HUES64 (cell line): ENCODE data around the gene PM20D2.
"Not testable (repeated sequence)": the region's sequence is repeated elsewhere in the genome, so short reads cannot be mapped to it uniquely, and the experiment has no call there.

ENCODE experiments used
- H3K27ac ChIP-seq: 2 replicates; pipeline ENCODE4 v1.7.0; 2013; ENCODE audit warnings: low read depth, low read length, inconsistent platforms
- H3K27me3 ChIP-seq: 2 replicates; pipeline ENCODE4 v1.6.1; 2013; ENCODE audit warnings: mild to moderate bottlenecking, low read length; ENCODE audit not compliant: insufficient read depth
- H3K36me3 ChIP-seq: 2 replicates; pipeline ENCODE4 v1.6.1; 2013; ENCODE audit warnings: mild to moderate bottlenecking, low read length; ENCODE audit not compliant: insufficient read depth
- H3K4me1 ChIP-seq: 2 replicates; pipeline ENCODE4 v1.6.1; 2013; ENCODE audit warnings: mild to moderate bottlenecking, low read length, moderate library complexity; ENCODE audit not compliant: insufficient read depth
- H3K4me3 ChIP-seq: 2 replicates; pipeline ENCODE4 v1.5.1; 2013; ENCODE audit warnings: mild to moderate bottlenecking, low read length, moderate library complexity
- H3K9ac ChIP-seq: 2 replicates; pipeline ENCODE4 v1.6.1; 2013; ENCODE audit warnings: mild to moderate bottlenecking, low read depth, low read length
- H3K9me3 ChIP-seq: 2 replicates; pipeline ENCODE4 v1.6.1; 2013; ENCODE audit warnings: low read depth, low read length; ENCODE audit not compliant: insufficient read depth
- WGBS: fragments of 150-250, 120-280 bp; methylation state at CpG from one replicate; pipeline ENCODE4 v1.1.7; 2013; ENCODE audit warnings: missing lambda C conversion rate; 5-methylcytosine and 5-hydroxymethylcytosine counted together

PM20D2 gene

DNA sequence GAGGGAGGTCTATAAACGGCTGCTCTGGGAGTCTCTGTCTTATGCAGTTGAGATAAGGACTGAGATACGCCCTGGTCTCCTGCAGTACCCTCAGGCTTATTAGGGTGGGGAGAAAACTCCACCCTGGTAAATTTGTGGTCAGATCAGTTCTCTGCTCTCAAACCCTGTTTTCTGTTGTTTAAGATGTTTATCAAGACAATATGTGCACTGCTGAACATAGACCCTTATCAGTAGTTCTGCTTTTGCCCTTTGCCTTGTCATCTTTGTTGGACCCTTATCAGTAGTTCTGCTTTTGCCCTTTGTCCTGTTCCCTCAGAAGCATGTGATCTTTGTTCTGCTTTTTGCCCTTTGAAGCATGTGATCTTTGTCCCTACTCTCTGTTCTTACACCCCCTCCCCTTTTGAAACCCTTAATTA lies 17.6 kb upstream of the PM20D2 start:
- H3K4me1 ChIP-seq, H3K27ac ChIP-seq, H3K36me3 ChIP-seq, H3K4me3 ChIP-seq, H3K9me3 ChIP-seq, H3K9ac ChIP-seq: not testable (repeated sequence)
- WGBS = 94% methylated on average over 2 of the region's 2 CpGs
- H3K27me3 ChIP-seq = peaks cover 29% of the 10 kb centered on the region

DNA sequence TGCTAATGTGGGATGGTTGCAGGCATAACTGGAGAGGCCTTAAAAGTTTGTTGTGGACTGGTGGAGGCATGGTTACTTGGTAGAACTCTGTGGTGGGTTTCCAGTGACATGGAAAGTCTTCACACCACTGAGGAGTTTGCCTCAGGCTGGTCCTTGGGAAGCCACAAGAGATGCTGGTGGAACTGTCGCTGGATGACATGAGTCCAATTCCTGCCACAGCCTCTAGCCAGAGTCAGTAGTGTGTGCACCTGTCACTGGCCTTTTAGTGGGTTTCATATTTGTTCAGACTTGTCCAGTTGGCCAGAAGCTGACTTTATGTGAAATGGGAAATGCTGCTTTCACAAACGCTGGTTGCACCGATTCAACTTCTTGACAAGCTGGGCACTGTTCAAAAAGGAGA lies 14.3 kb upstream of the PM20D2 start:
- Histone ChIP-seq H3K9ac (no peak overlapping the region), H3K27me3 (peaks cover 59% of the 10 kb centered on the region), H3K9me3 (0 out of 2 replicates have a peak, but pooled peaks cover 3% of the 10 kb centered on the region), H3K4me1 (peaks cover 4% of the 10 kb centered on the region; the same call in 1 of the 2 replicates), H3K36me3 (no peaks in the 10 kb centered on the region), H3K27ac (no peak overlapping the region), H3K4me3 (no peak overlapping the region)
- 96% methylated on average over 3 of the region's 3 CpGs for WGBS

DNA sequence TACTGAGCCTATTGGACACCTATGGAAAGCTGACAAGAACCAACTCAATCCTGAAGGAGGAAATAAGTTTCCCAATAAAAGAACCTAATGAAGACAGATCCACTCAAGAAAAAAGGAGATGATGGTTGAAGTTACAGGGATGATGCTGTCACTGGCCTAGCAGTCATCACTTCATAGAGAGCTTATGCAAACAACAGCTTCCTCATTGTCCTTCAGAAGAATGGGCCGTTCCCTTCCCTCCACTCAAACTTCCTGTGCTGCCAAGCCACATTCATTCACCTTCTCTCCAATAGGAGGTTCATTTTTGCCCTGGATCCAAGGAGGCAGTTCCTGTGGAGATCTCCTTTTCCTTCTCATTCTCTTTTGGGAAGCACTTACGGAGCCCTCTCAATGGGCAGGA lies 13.8 kb upstream of the PM20D2 start:
- WGBS = 81% methylated on average over 2 of the region's 2 CpGs
- Histone ChIP-seq H3K27me3 (peaks cover 64% of the 10 kb centered on the region), H3K27ac (no peak overlapping the region), H3K9me3 (0 out of 2 replicates have a peak, but pooled peaks cover 3% of the 10 kb centered on the region), H3K4me3 (no peak overlapping the region), H3K36me3 (no peaks in the 10 kb centered on the region), H3K4me1 (peaks cover 4% of the 10 kb centered on the region; the same call in 1 of the 2 replicates), H3K9ac (no peak overlapping the region)

DNA sequence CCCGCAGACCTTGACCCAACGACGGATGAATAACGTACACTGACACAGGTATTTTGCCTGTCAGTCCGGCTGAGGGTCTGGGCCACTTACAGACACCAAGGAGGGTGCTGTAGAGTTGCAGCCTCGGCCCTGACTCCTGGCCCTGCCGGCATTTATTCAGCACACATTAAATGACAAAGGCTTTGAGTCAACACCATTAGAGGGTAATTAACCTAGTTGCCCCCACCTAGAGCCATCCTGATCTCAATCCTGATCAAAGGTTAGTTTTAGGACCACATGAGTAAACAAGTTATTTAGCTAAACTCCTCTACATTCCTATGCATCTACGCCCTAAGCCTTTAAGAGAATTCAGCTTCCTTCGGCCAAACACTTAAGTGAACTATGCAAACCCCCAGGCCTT lies 11.9 kb upstream of the PM20D2 start:
- peaks cover 69% of the 10 kb centered on the region for H3K27me3 ChIP-seq
- no peak overlapping the region for H3K9ac ChIP-seq
- no peaks in the 10 kb centered on the region for H3K36me3 ChIP-seq
- 45% methylated on average over 9 of the region's 9 CpGs for WGBS
- H3K4me3 ChIP-seq = no peak overlapping the region
- peaks cover 4% of the 10 kb centered on the region; the same call in 1 of the 2 replicates for H3K4me1 ChIP-seq
- H3K27ac ChIP-seq = no peak overlapping the region
- H3K9me3 ChIP-seq = 0 out of 2 replicates have a peak, but pooled peaks cover 3% of the 10 kb centered on the region

DNA sequence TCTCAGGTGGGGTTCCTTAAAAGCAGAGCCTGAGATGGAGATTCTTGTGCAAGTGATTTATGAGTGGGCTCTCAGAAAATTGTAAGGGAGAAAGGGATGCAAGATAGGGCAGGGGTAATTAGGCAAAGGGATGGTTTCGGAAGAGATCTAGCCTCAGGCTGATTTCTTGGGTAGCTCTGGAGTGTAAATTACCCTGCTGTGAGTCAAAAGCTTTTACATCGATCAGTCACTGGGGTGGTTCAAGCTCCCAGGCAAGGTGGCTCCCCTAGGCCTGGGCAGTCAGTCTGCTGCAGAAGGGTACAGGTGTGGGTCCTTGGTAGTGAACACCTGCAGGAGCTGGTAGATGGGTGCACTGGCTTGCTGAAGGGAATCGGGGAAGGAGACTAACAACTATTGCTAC lies 11.1 kb upstream of the PM20D2 start:
- H3K27ac ChIP-seq = no peak overlapping the region
- no peak overlapping the region for H3K4me3 ChIP-seq
- peaks cover 4% of the 10 kb centered on the region; the same call in 1 of the 2 replicates for H3K4me1 ChIP-seq
- H3K27me3 ChIP-seq = peaks cover 76% of the 10 kb centered on the region
- no peaks in the 10 kb centered on the region for H3K36me3 ChIP-seq
- no peak overlapping the region for H3K9ac ChIP-seq
- H3K9me3 ChIP-seq = 0 out of 2 replicates have a peak, but pooled peaks cover 3% of the 10 kb centered on the region
- WGBS = 56% methylated on average over 3 of the region's 3 CpGs

DNA sequence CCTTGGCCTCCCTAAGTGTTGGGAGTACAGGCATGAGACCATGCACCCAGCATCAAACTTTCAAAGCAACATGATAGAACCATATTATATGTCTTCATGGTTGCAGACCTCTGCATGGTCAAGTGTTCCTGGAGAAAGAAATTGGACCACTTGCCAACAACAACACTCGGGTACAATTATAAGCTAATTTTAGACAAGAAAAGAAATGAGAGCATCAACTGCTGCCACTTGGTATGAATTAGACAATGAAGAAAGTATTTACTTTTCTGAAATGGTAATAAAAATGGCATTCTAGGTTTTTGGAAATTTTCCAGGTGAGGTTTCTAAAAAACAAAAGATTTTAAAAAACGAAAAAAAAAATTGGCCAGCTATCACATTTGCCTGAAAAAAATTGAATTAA lies 7.7 kb upstream of the PM20D2 start:
- no peaks in the 10 kb centered on the region for H3K36me3 ChIP-seq
- H3K4me1 ChIP-seq = peaks cover 4% of the 10 kb centered on the region; the same call in 1 of the 2 replicates
- H3K27me3 ChIP-seq = peaks cover 64% of the 10 kb centered on the region
- no peak overlapping the region for H3K27ac ChIP-seq
- H3K9ac ChIP-seq = no peak overlapping the region
- no peak overlapping the region for H3K4me3 ChIP-seq
- WGBS = 95% methylated on average over 2 of the region's 2 CpGs
- 0 out of 2 replicates have a peak, but pooled peaks cover 3% of the 10 kb centered on the region for H3K9me3 ChIP-seq

DNA sequence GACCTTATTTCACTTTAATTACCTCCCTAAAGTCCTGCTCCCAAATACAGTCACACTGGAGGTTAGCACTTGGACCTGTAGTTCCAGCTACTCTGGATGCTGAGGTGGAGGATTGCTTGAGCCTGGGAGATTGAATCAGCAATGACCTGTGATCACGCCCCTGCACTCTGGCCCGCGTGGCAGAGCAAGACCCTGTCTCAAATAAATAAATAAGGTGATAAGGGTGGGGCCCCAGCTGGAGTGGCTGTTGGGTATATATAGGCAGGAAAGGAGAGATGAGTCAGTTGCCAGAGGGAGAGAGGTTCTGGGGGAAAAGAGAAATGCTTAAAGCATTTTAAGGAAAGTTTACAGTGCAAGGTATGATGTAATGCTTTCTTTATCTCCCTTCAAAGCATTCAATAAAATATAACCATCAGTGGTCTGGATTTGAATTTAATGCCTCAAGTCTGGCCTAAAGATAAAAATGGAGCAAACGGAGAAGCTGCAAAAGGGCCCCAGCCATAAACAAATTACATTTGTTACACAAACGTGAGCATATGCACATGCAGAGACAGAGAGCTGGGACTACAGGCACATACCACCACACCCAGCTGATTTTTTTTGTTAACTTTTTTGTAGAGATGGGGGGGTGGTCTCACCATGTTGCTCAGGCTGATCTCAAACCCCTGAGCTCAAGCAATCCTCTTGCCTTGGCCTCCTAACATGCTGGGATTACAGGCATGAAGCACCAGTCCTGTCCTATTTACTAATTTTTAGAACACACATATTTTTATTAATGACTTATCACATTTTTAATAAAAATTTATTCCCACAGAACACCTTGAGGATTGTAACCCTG lies 6.1 kb upstream of the PM20D2 start:
- H3K4me1 ChIP-seq = no peaks in the 10 kb centered on the region
- no peak overlapping the region for H3K9ac ChIP-seq
- 77% methylated on average over 5 of the region's 5 CpGs for WGBS
- H3K36me3 ChIP-seq = no peaks in the 10 kb centered on the region
- no peaks in the 10 kb centered on the region for H3K9me3 ChIP-seq
- H3K4me3 ChIP-seq = no peak overlapping the region
- no peak overlapping the region for H3K27ac ChIP-seq
- H3K27me3 ChIP-seq = peaks cover 65% of the 10 kb centered on the region

DNA sequence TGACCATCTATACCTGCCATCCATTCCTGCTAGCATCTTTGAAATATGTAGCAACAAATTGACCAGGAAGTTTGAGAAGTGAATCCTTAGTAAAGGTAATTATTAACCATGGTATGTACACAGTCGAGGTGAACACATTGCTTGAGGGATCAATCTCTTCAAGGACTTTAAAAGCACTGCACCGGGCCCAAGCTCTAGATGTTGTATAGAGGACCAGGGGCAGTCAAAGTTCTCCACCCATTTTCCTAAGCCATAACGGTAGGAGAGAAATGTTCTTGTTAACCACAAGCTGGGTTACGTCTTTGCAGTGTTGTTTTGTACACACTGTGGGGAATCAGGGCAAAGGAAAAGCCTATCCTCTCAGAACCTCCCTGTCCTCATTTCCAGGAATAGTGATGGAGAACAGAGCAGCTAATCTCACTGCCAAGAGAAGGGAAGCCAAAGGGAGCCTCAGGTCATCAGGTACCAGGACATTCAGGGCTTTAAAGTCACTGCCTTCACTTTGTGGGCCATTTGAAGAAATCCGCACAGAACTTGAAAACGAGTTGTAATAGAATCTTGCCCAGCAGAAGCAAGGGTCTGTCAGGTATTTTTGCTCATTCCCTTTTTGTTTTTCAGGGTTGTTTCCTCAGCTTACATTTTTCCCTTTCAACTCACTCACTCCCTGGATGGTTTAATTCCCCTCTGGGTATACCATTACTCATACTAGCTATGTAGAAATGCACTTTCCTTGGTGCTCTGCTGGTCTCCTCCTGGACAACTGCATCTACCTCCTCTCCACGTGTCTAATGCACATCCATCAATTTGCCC lies 5.3 kb upstream of the PM20D2 start:
- H3K27me3 ChIP-seq = peaks cover 65% of the 10 kb centered on the region
- H3K4me3 ChIP-seq = no peak overlapping the region
- no peaks in the 10 kb centered on the region for H3K4me1 ChIP-seq
- no peak overlapping the region for H3K27ac ChIP-seq
- no peaks in the 10 kb centered on the region for H3K9me3 ChIP-seq
- H3K9ac ChIP-seq = no peak overlapping the region
- H3K36me3 ChIP-seq = no peaks in the 10 kb centered on the region
- WGBS = 84% methylated on average over 6 of the region's 7 CpGs

DNA sequence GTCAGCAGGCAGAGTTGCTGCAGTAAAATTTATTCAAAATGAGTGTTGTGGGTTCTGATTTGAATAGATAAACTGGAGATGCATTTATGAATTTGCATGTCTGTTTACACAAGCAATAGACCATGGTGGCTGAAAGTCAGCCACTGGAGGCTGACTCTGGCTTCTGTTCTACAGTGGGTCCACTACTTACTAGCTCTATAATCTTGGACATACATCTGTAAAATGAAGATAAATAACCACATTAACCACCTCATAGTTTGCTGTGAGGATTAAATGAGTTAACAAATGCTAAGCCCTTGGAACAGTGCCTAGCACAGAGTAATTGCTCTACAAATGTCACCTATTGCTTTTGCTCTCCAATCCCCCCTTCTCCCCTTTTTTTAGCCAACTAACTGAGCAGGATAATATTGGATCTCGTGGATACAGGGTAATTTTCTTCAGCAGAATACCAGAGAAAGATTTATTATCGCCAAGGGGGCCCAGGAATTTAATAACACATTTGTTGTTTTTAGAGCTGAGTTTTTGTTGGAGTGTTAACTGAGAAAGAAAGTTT lies 1.4 kb upstream of the PM20D2 start:
- 86% methylated on average over 2 of the region's 2 CpGs for WGBS
- Histone ChIP-seq H3K27me3 (peaks cover 65% of the 10 kb centered on the region), H3K4me1 (peaks cover 8% of the 10 kb centered on the region; the same call in 1 of the 2 replicates), H3K27ac (no peak overlapping the region), H3K4me3 (no peak overlapping the region), H3K9ac (no peak overlapping the region), H3K36me3 (no peaks in the 10 kb centered on the region), H3K9me3 (no peaks in the 10 kb centered on the region)

DNA sequence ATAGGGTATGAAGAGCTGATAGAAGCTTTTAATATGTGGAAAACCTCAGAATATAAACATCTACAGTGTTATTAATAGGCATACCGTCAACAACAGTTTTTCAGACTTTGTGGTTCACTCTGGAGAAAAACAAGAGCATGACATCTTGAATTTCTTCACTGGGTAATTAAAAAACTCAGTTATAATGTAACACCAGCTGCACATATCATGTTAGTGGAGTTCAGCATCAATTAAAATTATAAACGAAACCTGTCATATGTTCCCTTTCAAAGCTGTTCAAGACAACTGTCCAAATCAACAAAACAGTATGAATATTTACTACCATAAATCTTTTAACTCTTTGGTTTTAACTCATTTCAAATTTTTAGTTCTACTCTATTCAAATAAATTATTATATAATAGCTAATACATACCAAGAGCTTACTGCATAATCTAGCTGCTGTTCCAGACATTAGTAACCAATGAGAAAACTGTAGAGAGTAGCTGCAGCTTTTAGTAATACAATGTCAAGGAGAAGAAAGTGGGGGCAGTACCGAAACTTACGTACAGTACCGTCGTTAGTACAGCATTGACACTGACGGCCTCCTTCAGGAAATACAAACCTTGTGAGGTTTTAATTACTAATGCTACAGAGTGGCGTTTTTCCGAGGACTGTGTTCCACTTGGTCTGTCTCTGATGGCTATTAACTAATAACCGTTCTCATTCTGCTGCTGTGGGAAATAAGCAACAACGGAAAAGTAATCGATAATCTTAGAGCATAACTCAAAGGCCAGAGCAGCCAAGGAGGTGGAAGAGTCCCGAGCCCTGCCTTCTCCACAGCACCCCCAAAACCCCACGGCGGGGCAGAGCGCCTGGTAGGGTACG lies 532 bp upstream of the PM20D2 start:
- Histone ChIP-seq H3K4me1 (peaks cover 8% of the 10 kb centered on the region; the same call in 1 of the 2 replicates), H3K9ac (peak overlapping the region; percentile 79), H3K4me3 (peak overlapping the region; percentile 65), H3K27ac (no peak overlapping the region), H3K9me3 (no peaks in the 10 kb centered on the region), H3K27me3 (peaks cover 58% of the 10 kb centered on the region), H3K36me3 (no peaks in the 10 kb centered on the region)
- WGBS = 24% methylated on average over 17 of the region's 17 CpGs
